ENCODE data around the gene ISCU. TPM values are rescaled to one million over a fixed set of nuclear protein-coding genes. Genes with fewer than 3 reads are reported as not detected.

Gene ISCU
- total and polyA plus RNA-seq, 2 donors (not counting 3 experiments of a cell fraction or from before 2014, with no cell fraction given): 74.8 to 78.6 TPM

GRCh38 chr12:108530161-108530560, 32.2 kb upstream of the ISCU start:
- Histone ChIP-seq H4K20me1 (replicated peaks; ENCODE audit: control insufficient read depth, extremely low read depth, insufficient read depth, low read length) (no peaks in the 10 kb centered on the region), H3K9me1 (replicated peaks; ENCODE audit: control insufficient read depth, extremely low read depth, insufficient read depth, low read length) (no peaks in the 10 kb centered on the region), H3K9ac (replicated peaks; ENCODE audit: extremely low read depth, insufficient read depth, low read length) (no peak overlapping the region), H3K4me1 (ENCODE audit: control insufficient read depth, extremely low read depth, insufficient read depth, low read length) (no peaks in the 10 kb centered on the region), H3K79me2 (ENCODE audit: control insufficient read depth, insufficient read depth, low read length) (no peaks in the 10 kb centered on the region), H3K27ac (ENCODE audit: insufficient read depth, low read depth, low read length) (no peak overlapping the region), H3K4me2 (ENCODE audit: insufficient read depth, low read length) (no peak overlapping the region), H2AFZ (ENCODE audit: low read depth, low read length) (no peak overlapping the region), H3K36me3 (ENCODE audit: control insufficient read depth in 2 of 2, extremely low read depth in 1 of 2, insufficient read depth in 2 of 2, low read length in 2 of 2) (peaks cover 28 to 51% of the 10 kb centered on the region in 2 experiments), H3K27me3 (ENCODE audit: control insufficient read depth in 2 of 2, insufficient read depth in 2 of 2, low read length in 2 of 2) (no peaks in the 10 kb centered on the region), H3K4me3 (replicated peaks in 1 of 3; ENCODE audit: insufficient read depth in 1 of 3, low read depth in 1 of 3, low read length in 3 of 3) (no peak overlapping the region), H3K9me3 (replicated peaks; ENCODE audit: control insufficient read depth, insufficient read depth, low read length) (no peaks in the 10 kb centered on the region)
- ChIA-PET POLR2A (no interaction called here), CTCF (no interaction called here)
- dilution Hi-C loops (cut with MboI; ENCODE audit: extremely low pct_ligation_motif_present, low sequenced_read_pairs) (no loop called here), intact Hi-C loops (cut with micrococcal nuclease) (no loop called here)
- DNase-seq (ENCODE audit: low read depth, low spot score) (no peak), FAIRE-seq (no peak)
- TF ChIP-seq POLR2AphosphoS5 (IDR thresholded peaks at IDR 0.05; ENCODE audit: insufficient read depth, low read depth, low read length) (no peak), MYC (IDR thresholded peaks at IDR 0.05; ENCODE audit: low read depth, low read length) (no peak), JUN (IDR thresholded peaks at IDR 0.05; ENCODE audit: borderline replicate concordance, insufficient read depth, insufficient read length, low read depth) (no peak), POLR2A (IDR thresholded peaks at IDR 0.05; ENCODE audit: low read depth, low read length) (no peak), EZH2 (IDR thresholded peaks at IDR 0.05; ENCODE audit: borderline replicate concordance, low read depth, low read length, severe bottlenecking) (no peak), GATA2 (IDR thresholded peaks at IDR 0.05; ENCODE audit: insufficient read depth, insufficient read length, low read depth, low read length) (no peak), FOS (IDR thresholded peaks at IDR 0.05; ENCODE audit: borderline replicate concordance, insufficient read depth, low read length) (no peak)
- TF ChIP-seq, protein P1, sequence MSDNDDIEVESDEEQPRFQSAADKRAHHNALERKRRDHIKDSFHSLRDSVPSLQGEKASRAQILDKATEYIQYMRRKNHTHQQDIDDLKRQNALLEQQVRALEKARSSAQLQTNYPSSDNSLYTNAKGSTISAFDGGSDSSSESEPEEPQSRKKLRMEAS (IDR thresholded peaks at IDR 0.05; ENCODE audit: insufficient read depth, insufficient read length): no peak
- TF ChIP-seq, protein P2, sequence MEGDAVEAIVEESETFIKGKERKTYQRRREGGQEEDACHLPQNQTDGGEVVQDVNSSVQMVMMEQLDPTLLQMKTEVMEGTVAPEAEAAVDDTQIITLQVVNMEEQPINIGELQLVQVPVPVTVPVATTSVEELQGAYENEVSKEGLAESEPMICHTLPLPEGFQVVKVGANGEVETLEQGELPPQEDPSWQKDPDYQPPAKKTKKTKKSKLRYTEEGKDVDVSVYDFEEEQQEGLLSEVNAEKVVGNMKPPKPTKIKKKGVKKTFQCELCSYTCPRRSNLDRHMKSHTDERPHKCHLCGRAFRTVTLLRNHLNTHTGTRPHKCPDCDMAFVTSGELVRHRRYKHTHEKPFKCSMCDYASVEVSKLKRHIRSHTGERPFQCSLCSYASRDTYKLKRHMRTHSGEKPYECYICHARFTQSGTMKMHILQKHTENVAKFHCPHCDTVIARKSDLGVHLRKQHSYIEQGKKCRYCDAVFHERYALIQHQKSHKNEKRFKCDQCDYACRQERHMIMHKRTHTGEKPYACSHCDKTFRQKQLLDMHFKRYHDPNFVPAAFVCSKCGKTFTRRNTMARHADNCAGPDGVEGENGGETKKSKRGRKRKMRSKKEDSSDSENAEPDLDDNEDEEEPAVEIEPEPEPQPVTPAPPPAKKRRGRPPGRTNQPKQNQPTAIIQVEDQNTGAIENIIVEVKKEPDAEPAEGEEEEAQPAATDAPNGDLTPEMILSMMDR (IDR thresholded peaks at IDR 0.05; ENCODE audit: extremely low read depth in 1 of 2, insufficient read depth in 1 of 2, low read depth in 1 of 2, low read length in 2 of 2): no peak
- BruUV-seq (replicated peaks): no TSS peak
